BLaER1 treated with 17β-estradiol and CSF1 and Interleukin-3, amounts not matched to agents 10 nM and 100 nM (cell line): ENCODE results near the gene FAF1.
"Not testable (repeated sequence)": the region's sequence is repeated elsewhere in the genome, so short reads cannot be mapped to it uniquely, and the experiment has no call there.

Experiments
- H3K27ac ChIP-seq, 11 experiments: shearing (Covaris generic); formaldehyde crosslinking; 2 replicates each; pipeline ENCODE4 v1.8.1; 2022
- H3K27me3 ChIP-seq, 11 experiments: shearing (Covaris generic); formaldehyde crosslinking; 2 replicates each; pipeline ENCODE4 v1.8.1; 2022
- H3K36me3 ChIP-seq, 11 experiments: shearing (Covaris generic); formaldehyde crosslinking; 2 replicates each; pipeline ENCODE4 v1.8.1; 2022
- H3K4me1 ChIP-seq, 10 experiments: shearing (Covaris generic); formaldehyde crosslinking; 2 replicates each; pipeline ENCODE4 v1.8.1; 2022
- H3K4me2 ChIP-seq, 11 experiments: shearing (Covaris generic); formaldehyde crosslinking; 2 replicates each; pipeline ENCODE4 v1.8.1; 2022
- H3K4me3 ChIP-seq, 10 experiments: shearing (Covaris generic); formaldehyde crosslinking; 2 replicates each; pipeline ENCODE4 v1.8.1; 2022
- H3K9ac ChIP-seq, 11 experiments: shearing (Covaris generic); formaldehyde crosslinking; 2 replicates each; pipeline ENCODE4 v1.8.1; 2022
- H3K9me3 ChIP-seq, 11 experiments: shearing (Covaris generic); formaldehyde crosslinking; replicated peaks in 1 of 11; 2 replicates each; pipeline ENCODE4 v1.8.1; 2022
- H4K20me1 ChIP-seq, 11 experiments: shearing (Covaris generic); formaldehyde crosslinking; 2 replicates each; pipeline ENCODE4 v1.8.1; 2022
- Cebpa-rat ChIP-seq, 11 experiments: shearing (Covaris generic); IDR thresholded peaks; 2 replicates each; pipeline ENCODE4 v1.8.1; 2022

Gene FAF1

GRCh38 chr1:50913954-50914353 lies 46.1 kb downstream of the FAF1 start:
- H3K4me2 ChIP-seq = no peak overlapping the region
- H3K36me3 ChIP-seq = peaks cover 0 to 55% (median 25%) of the 10 kb centered on the region in 11 experiments; a peak in 20 of 22 replicates
- peaks cover 0 to 17% (median 0%) of the 10 kb centered on the region in 10 experiments; a peak in 5 of 20 replicates for H3K4me1 ChIP-seq
- peaks cover 0 to 45% (median 13%) of the 10 kb centered on the region in 11 experiments; a peak in 10 of 22 replicates for H4K20me1 ChIP-seq
- no peak for TF ChIP-seq Cebpa-rat (IDR thresholded peaks at IDR 0.05)
- H3K4me3 ChIP-seq = no peak overlapping the region
- no peaks in the 10 kb centered on the region for H3K27me3 ChIP-seq
- H3K27ac ChIP-seq = no peak overlapping the region
- H3K9ac ChIP-seq = no peak overlapping the region
- peaks cover 20 to 36% (median 33%) of the 10 kb centered on the region in 11 experiments for H3K9me3 ChIP-seq

- peaks cover 0 to 22% (median 0%) of the 10 kb centered on the region in 11 experiments; a peak in 4 of 22 replicates for H4K20me1 ChIP-seq
- not testable (repeated sequence) for H3K9ac ChIP-seq, H3K4me3 ChIP-seq, H3K4me1 ChIP-seq, H3K27ac ChIP-seq, H3K4me2 ChIP-seq, H3K27me3 ChIP-seq
- H3K9me3 ChIP-seq = peaks cover 34 to 56% (median 46%) of the 10 kb centered on the region in 11 experiments
- peaks cover 0 to 48% (median 25%) of the 10 kb centered on the region in 11 experiments; a peak in 20 of 22 replicates for H3K36me3 ChIP-seq
These were observed 49.7 kb downstream of the FAF1 start for GRCh38 chr1:50910356-50910755.

GRCh38 chr1:50907610-50908009 lies 52.5 kb downstream of the FAF1 start:
- peaks cover 0 to 31% (median 21%) of the 10 kb centered on the region in 11 experiments; a peak in 20 of 22 replicates for H3K36me3 ChIP-seq

GRCh38 chr1:50906050-50906449 lies 54.0 kb downstream of the FAF1 start:
- H3K9ac ChIP-seq, H3K4me1 ChIP-seq, H3K27ac ChIP-seq, H3K27me3 ChIP-seq, H3K4me2 ChIP-seq, H3K4me3 ChIP-seq: not testable (repeated sequence)
- Histone ChIP-seq H3K9me3 (peaks cover 30 to 42% (median 34%) of the 10 kb centered on the region in 11 experiments), H3K36me3 (peaks cover 0 to 17% (median 13%) of the 10 kb centered on the region in 11 experiments; a peak in 19 of 22 replicates), H4K20me1 (peaks cover 0 to 22% (median 0%) of the 10 kb centered on the region in 11 experiments; a peak in 5 of 22 replicates)

More at GRCh38 chr1:50907610-50908009, 52.5 kb downstream of the FAF1 start:
- H3K4me1 ChIP-seq, H3K4me2 ChIP-seq, H3K27ac ChIP-seq, H3K27me3 ChIP-seq, H3K9ac ChIP-seq, H4K20me1 ChIP-seq, H3K4me3 ChIP-seq: not testable (repeated sequence)
- peaks cover 34 to 56% (median 46%) of the 10 kb centered on the region in 11 experiments for H3K9me3 ChIP-seq

GRCh38 chr1:50902419-50902818 lies 57.6 kb downstream of the FAF1 start:
- H3K27me3 ChIP-seq = no peaks in the 10 kb centered on the region
- H3K36me3 ChIP-seq = peaks cover 0 to 4% (median 0%) of the 10 kb centered on the region in 11 experiments; a peak in 1 of 22 replicates
- no peak overlapping the region for H3K4me2 ChIP-seq
- H4K20me1 ChIP-seq = peaks cover 0 to 49% (median 7%) of the 10 kb centered on the region in 11 experiments; a peak in 8 of 22 replicates
- no peak for TF ChIP-seq Cebpa-rat (IDR thresholded peaks at IDR 0.05)
- H3K9me3 ChIP-seq = peaks cover 12 to 17% (median 13%) of the 10 kb centered on the region in 11 experiments
- H3K4me1 ChIP-seq = no peaks in the 10 kb centered on the region
- no peak overlapping the region for H3K9ac ChIP-seq
- no peak overlapping the region for H3K27ac ChIP-seq
- H3K4me3 ChIP-seq = no peak overlapping the region

GRCh38 chr1:50901872-50902271 lies 58.2 kb downstream of the FAF1 start:
- Histone ChIP-seq H3K9ac (no peak overlapping the region), H3K27me3 (no peaks in the 10 kb centered on the region), H3K4me3 (no peak overlapping the region), H4K20me1 (peaks cover 0 to 54% (median 7%) of the 10 kb centered on the region in 11 experiments; a peak in 8 of 22 replicates), H3K4me2 (no peak overlapping the region), H3K27ac (no peak overlapping the region), H3K36me3 (peaks cover 0 to 4% (median 0%) of the 10 kb centered on the region in 11 experiments; a peak in 1 of 22 replicates), H3K4me1 (no peaks in the 10 kb centered on the region), H3K9me3 (peaks cover 7 to 12% (median 8%) of the 10 kb centered on the region in 11 experiments)
- TF ChIP-seq Cebpa-rat (IDR thresholded peaks at IDR 0.05) = no peak

- H3K4me3 ChIP-seq = no peak overlapping the region
- no peaks in the 10 kb centered on the region for H3K4me1 ChIP-seq
- H3K4me2 ChIP-seq = no peak overlapping the region
- peaks cover 0 to 69% (median 7%) of the 10 kb centered on the region in 11 experiments; a peak in 8 of 22 replicates for H4K20me1 ChIP-seq
- no peak overlapping the region for H3K27ac ChIP-seq
- peaks cover 0 to 12% (median 5%) of the 10 kb centered on the region in 11 experiments; a peak in 15 of 22 replicates for H3K36me3 ChIP-seq
- TF ChIP-seq Cebpa-rat (IDR thresholded peaks at IDR 0.05) = no peak
- H3K9ac ChIP-seq = no peak overlapping the region
- H3K27me3 ChIP-seq = no peaks in the 10 kb centered on the region
- peaks cover 2 to 29% (median 16%) of the 10 kb centered on the region in 11 experiments; a peak in 21 of 22 replicates for H3K9me3 ChIP-seq
These were observed 61.3 kb downstream of the FAF1 start for GRCh38 chr1:50898773-50899172.

GRCh38 chr1:50894340-50894739 lies 65.7 kb downstream of the FAF1 start:
- Histone ChIP-seq H3K9ac (no peak overlapping the region), H3K27ac (no peak overlapping the region), H3K4me2 (no peak overlapping the region), H3K27me3 (no peaks in the 10 kb centered on the region), H4K20me1 (peaks cover 0 to 44% (median 0%) of the 10 kb centered on the region in 11 experiments; a peak in 6 of 22 replicates), H3K4me3 (no peak overlapping the region), H3K4me1 (no peaks in the 10 kb centered on the region), H3K36me3 (peaks cover 17 to 33% (median 29%) of the 10 kb centered on the region in 11 experiments; a peak in 21 of 22 replicates), H3K9me3 (peaks cover 31 to 62% (median 49%) of the 10 kb centered on the region in 11 experiments)
- no peak for TF ChIP-seq Cebpa-rat (IDR thresholded peaks at IDR 0.05)

GRCh38 chr1:50893466-50893865 lies 66.6 kb downstream of the FAF1 start:
- peaks cover 17 to 33% (median 29%) of the 10 kb centered on the region in 11 experiments; a peak in 21 of 22 replicates for H3K36me3 ChIP-seq
- H3K27ac ChIP-seq = no peak overlapping the region
- H3K4me2 ChIP-seq = no peak overlapping the region
- H3K4me1 ChIP-seq = no peaks in the 10 kb centered on the region
- TF ChIP-seq Cebpa-rat (IDR thresholded peaks at IDR 0.05) = no peak
- H3K9me3 ChIP-seq = peaks cover 31 to 62% (median 49%) of the 10 kb centered on the region in 11 experiments
- H3K4me3 ChIP-seq = no peak overlapping the region
- no peak overlapping the region for H3K9ac ChIP-seq
- peaks cover 0 to 37% (median 0%) of the 10 kb centered on the region in 11 experiments; a peak in 4 of 22 replicates for H4K20me1 ChIP-seq
- H3K27me3 ChIP-seq = no peaks in the 10 kb centered on the region

- Histone ChIP-seq H3K36me3 (peaks cover 6 to 22% (median 13%) of the 10 kb centered on the region in 11 experiments; a peak in 15 of 22 replicates), H3K9me3 (peaks cover 23 to 53% (median 33%) of the 10 kb centered on the region in 11 experiments), H4K20me1 (peaks cover 0 to 15% (median 0%) of the 10 kb centered on the region in 11 experiments; a peak in 4 of 22 replicates)
- H3K4me3 ChIP-seq, H3K4me2 ChIP-seq, H3K4me1 ChIP-seq, H3K27me3 ChIP-seq, H3K9ac ChIP-seq, H3K27ac ChIP-seq: not testable (repeated sequence)
These were observed 72.5 kb downstream of the FAF1 start for GRCh38 chr1:50887555-50887954.
